H1 (cell line): ENCODE data around the gene HES2.

Experiments used
- ASH2L ChIP-seq: fragments of 200-600, 300-600 bp; sonication (generic); IDR thresholded peaks from one replicate; pipeline ENCODE4 v1.7.1; 2017; ENCODE audit warnings: low read length
- CBX5 ChIP-seq: fragments of 300-800, 300-1000 bp; sonication (generic); IDR thresholded peaks from 2 replicates; pipeline ENCODE4 v1.7.1; 2016; ENCODE audit warnings: antibody characterized with exemption, low read length, low read depth
- CTCF ChIP-seq, 3 experiments: IDR thresholded peaks; 1 replicate in 2 of 3; 2 replicates in 1 of 3; pipeline versions ENCODE4 v1.5.1 to v1.6.1; 2011; ENCODE audit warnings: low read length in 3 of 3, mild to moderate bottlenecking in 3 of 3, inconsistent platforms in 2 of 3, low read depth in 1 of 3, moderate library complexity in 1 of 3; ENCODE audit not compliant: insufficient read depth in 1 of 3; ENCODE audit errors: control extremely low read depth in 1 of 3
- EZH2 ChIP-seq: fragments of 200-600 bp; sonication (generic); IDR thresholded peaks from 2 replicates; pipeline ENCODE4 v1.7.1; 2012; ENCODE audit warnings: low read depth, mild to moderate bottlenecking, moderate library complexity, low read length, inconsistent platforms; ENCODE audit not compliant: severe bottlenecking
- MAFK ChIP-seq: IDR thresholded peaks from 2 replicates; pipeline ENCODE4 v1.6.1; 2012; ENCODE audit warnings: low read depth, mild to moderate bottlenecking, improper control_type of control experiment, low read length
- POLR2A ChIP-seq, 2 experiments: IDR thresholded peaks; 1 replicate in 1 of 2; 2 replicates in 1 of 2; pipeline ENCODE4 v1.6.1; 2011; ENCODE audit warnings: low read depth in 2 of 2, low read length in 2 of 2, mild to moderate bottlenecking in 2 of 2; ENCODE audit errors: control extremely low read depth in 1 of 2
- RNF2 ChIP-seq: fragments of 200-900, 300-1000 bp; sonication (generic); IDR thresholded peaks from 2 replicates; pipeline ENCODE4 v1.7.1; 2016; ENCODE audit warnings: borderline replicate concordance, low read depth, mild to moderate bottlenecking, antibody characterized with exemption, low read length; ENCODE audit not compliant: poor library complexity, severe bottlenecking; ENCODE audit errors: missing control alignments
- SRF ChIP-seq: IDR thresholded peaks from 2 replicates; pipeline ENCODE4 v1.6.1; 2011; ENCODE audit warnings: mild to moderate bottlenecking, low read depth, low read length, moderate library complexity
- TEAD4 ChIP-seq: IDR thresholded peaks from 2 replicates; pipeline ENCODE4 v1.6.1; 2012; ENCODE audit warnings: low read depth, low read length, inconsistent platforms, mixed read lengths
- ZNF274 ChIP-seq: IDR thresholded peaks from 2 replicates; pipeline ENCODE4 v1.7.0; 2012; ENCODE audit warnings: low read length, borderline replicate concordance; ENCODE audit errors: extremely low read depth
- TF ChIP-seq, protein P1 (sequence below): IDR thresholded peaks from 2 replicates; pipeline ENCODE4 v1.6.1; 2012; ENCODE audit warnings: inconsistent platforms

GRCh38 chr1:6365047-6365446 lies 54.7 kb downstream of the HES2 start:
- TF ChIP-seq MAFK, result no peak
- no peak for TF ChIP-seq TEAD4
- TF ChIP-seq ASH2L, result no peak
- no peak for TF ChIP-seq SRF
- no peak for TF ChIP-seq CTCF (IDR thresholded peaks at IDR 0.05; ENCODE audit: control extremely low read depth in 1 of 3, insufficient read depth in 1 of 3, low read depth in 1 of 3, low read length in 3 of 3)
- TF ChIP-seq ZNF274, result no peak
- TF ChIP-seq, protein P1, sequence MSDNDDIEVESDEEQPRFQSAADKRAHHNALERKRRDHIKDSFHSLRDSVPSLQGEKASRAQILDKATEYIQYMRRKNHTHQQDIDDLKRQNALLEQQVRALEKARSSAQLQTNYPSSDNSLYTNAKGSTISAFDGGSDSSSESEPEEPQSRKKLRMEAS, result no peak
- no peak for TF ChIP-seq POLR2A (IDR thresholded peaks at IDR 0.05; ENCODE audit: control extremely low read depth in 1 of 2, low read depth in 2 of 2, low read length in 2 of 2)
- TF ChIP-seq EZH2, result no peak
- TF ChIP-seq RNF2, result no peak
- no peak for TF ChIP-seq CBX5
